ENCODE measurements around the gene CLTC. TPM values are rescaled to one million over a fixed set of nuclear protein-coding genes. Genes with fewer than 3 reads are reported as not detected.

Gene CLTC
- total RNA-seq, 1 donor from 2014 or later: 88.7 TPM

GRCh38 chr17:59642565-59642964, 22.9 kb downstream of the CLTC start:
- Histone ChIP-seq H3K4me3 (no peak overlapping the region), H3K27me3 (no peaks in the 10 kb centered on the region), H3K27ac (peak overlapping the region in 1 of 2 donors; percentile 70), H3K36me3 (peaks cover 0 to 21% of the 10 kb centered on the region in 2 donors), H3K4me1 (peaks cover 7 to 31% of the 10 kb centered on the region in 2 donors), H3K9me3 (no peaks in the 10 kb centered on the region)
- intact Hi-C loops (cut with DNase I): loop anchor here (2.0 kb wide), 1 partner anchor 24 kb away; the partner anchor contains the start of gene CLTC
- no peak for DNase-seq (ENCODE audit: low spot score in 2 of 2)
- no peak for TF ChIP-seq CTCF (IDR thresholded peaks at IDR 0.05)

GRCh38 chr17:59643159-59644140, 23.8 kb downstream of the CLTC start:
- intact Hi-C loops (cut with DNase I): loop anchor here (2.0 kb wide), 1 partner anchor 25 kb away; the partner anchor contains the start of gene CLTC
- peaks cover 7 to 28% of the 10 kb centered on the region in 2 donors for H3K4me1 ChIP-seq
- TF ChIP-seq CTCF (IDR thresholded peaks at IDR 0.05): no peak

GRCh38 chr17:59647288-59647687, 27.6 kb downstream of the CLTC start:
- no peak overlapping the region for H3K27ac ChIP-seq
- H3K4me3 ChIP-seq: no peak overlapping the region
- intact Hi-C loops (cut with DNase I): no loop called here
- peaks cover 7 to 19% of the 10 kb centered on the region in 2 donors for H3K4me1 ChIP-seq
- H3K9me3 ChIP-seq: no peaks in the 10 kb centered on the region
- TF ChIP-seq CTCF (IDR thresholded peaks at IDR 0.05): no peak
- peaks cover 15 to 60% of the 10 kb centered on the region in 2 donors for H3K36me3 ChIP-seq
- DNase-seq (ENCODE audit: low spot score in 2 of 2): no peak
- H3K27me3 ChIP-seq: no peaks in the 10 kb centered on the region

More at GRCh38 chr17:59643159-59644140, 23.8 kb downstream of the CLTC start:
- peak overlapping the region in 1 of 2 donors; percentile 70 for H3K27ac ChIP-seq
- H3K4me3 ChIP-seq: no peak overlapping the region
- H3K36me3 ChIP-seq: peaks cover 0 to 29% of the 10 kb centered on the region in 2 donors
- H3K9me3 ChIP-seq: no peaks in the 10 kb centered on the region
- no peaks in the 10 kb centered on the region for H3K27me3 ChIP-seq
- no peak for DNase-seq (ENCODE audit: low spot score in 2 of 2)

- H3K36me3 ChIP-seq: peaks cover 34 to 77% of the 10 kb centered on the region in 2 donors
- intact Hi-C loops (cut with DNase I): no loop called here
- no peak for DNase-seq (ENCODE audit: low spot score in 2 of 2)
Measured at GRCh38 chr17:59649886-59650285, 30.2 kb downstream of the CLTC start.

GRCh38 chr17:59650642-59651041, 30.9 kb downstream of the CLTC start:
- Histone ChIP-seq H3K4me1 (no peaks in the 10 kb centered on the region), H3K9me3 (no peaks in the 10 kb centered on the region), H3K27ac (no peak overlapping the region), H3K27me3 (no peaks in the 10 kb centered on the region), H3K36me3 (peaks cover 36 to 81% of the 10 kb centered on the region in 2 donors), H3K4me3 (no peak overlapping the region)
- intact Hi-C loops (cut with DNase I): no loop called here
- TF ChIP-seq CTCF (IDR thresholded peaks at IDR 0.05): no peak
- DNase-seq (ENCODE audit: low spot score in 2 of 2): no peak

More at GRCh38 chr17:59649886-59650285, 30.2 kb downstream of the CLTC start:
- Histone ChIP-seq H3K27ac (no peak overlapping the region), H3K9me3 (no peaks in the 10 kb centered on the region), H3K4me1 (peaks cover 0 to 4% of the 10 kb centered on the region in 2 donors), H3K27me3 (no peaks in the 10 kb centered on the region), H3K4me3 (no peak overlapping the region)
- TF ChIP-seq CTCF (IDR thresholded peaks at IDR 0.05): no peak
